WTC11 (cell line): ENCODE measurements around the gene GPR156.

ENCODE experiments used
- ATF6 ChIP-seq: sonication (generic); formaldehyde crosslinking; IDR thresholded peaks from 2 replicates; pipeline ENCODE4 v1.8.1; 2023; ENCODE audit warnings: mild to moderate bottlenecking, missing genetic modification reagents
- ESRRA ChIP-seq: sonication (generic); formaldehyde crosslinking; IDR thresholded peaks from 2 replicates; pipeline ENCODE4 v1.8.1; 2022; ENCODE audit warnings: mild to moderate bottlenecking, missing genetic modification reagents, borderline replicate concordance
- NR2C2 ChIP-seq: sonication (generic); formaldehyde crosslinking; IDR thresholded peaks from 2 replicates; pipeline ENCODE4 v1.8.0; 2022; ENCODE audit warnings: mild to moderate bottlenecking, missing genetic modification reagents
- RORB ChIP-seq: fragments of 250-450 bp; sonication (Bioruptor Pico); IDR thresholded peaks from 2 replicates; pipeline ENCODE4 v1.9.0; 2021; ENCODE audit warnings: mild to moderate bottlenecking
- SP1 ChIP-seq: sonication (generic); formaldehyde crosslinking; conservative IDR thresholded peaks from 2 replicates; pipeline ENCODE4 v1.8.1; 2022; ENCODE audit warnings: missing genetic modification reagents
- TP53 ChIP-seq: sonication (generic); formaldehyde crosslinking; IDR thresholded peaks from 2 replicates; pipeline ENCODE4 v1.8.1; 2023; ENCODE audit warnings: mild to moderate bottlenecking, missing genetic modification reagents
- ZNF121 ChIP-seq: sonication (generic); formaldehyde crosslinking; IDR thresholded peaks from 2 replicates; pipeline ENCODE4 v1.8.0; 2023; ENCODE audit warnings: missing genetic modification reagents
- ZNF396 ChIP-seq: fragments of 250-450 bp; sonication (Bioruptor Pico); IDR thresholded peaks from 2 replicates; pipeline ENCODE4 v1.8.0; 2021; ENCODE audit warnings: mild to moderate bottlenecking, moderate library complexity, borderline replicate concordance
- TF ChIP-seq, protein P1 (sequence below): fragments of 200-600 bp; IDR thresholded peaks from 2 replicates; pipeline ENCODE4 v1.8.0; 2022; ENCODE audit warnings: antibody characterized with exemption
- TF ChIP-seq, protein P2 (sequence below): sonication (generic); formaldehyde crosslinking; IDR thresholded peaks from 2 replicates; pipeline ENCODE4 v1.8.0; 2022; ENCODE audit warnings: mild to moderate bottlenecking, missing genetic modification reagents
- TF ChIP-seq, protein P3 (sequence below): sonication (generic); formaldehyde crosslinking; IDR thresholded peaks from 2 replicates; pipeline ENCODE4 v1.8.1; 2023; ENCODE audit warnings: mild to moderate bottlenecking, missing genetic modification reagents, moderate library complexity
- TF ChIP-seq, protein P4 (sequence below): sonication (generic); formaldehyde crosslinking; IDR thresholded peaks from 2 replicates; pipeline ENCODE4 v1.8.0; 2022; ENCODE audit warnings: missing genetic modification reagents

- TF ChIP-seq RORB (no peak), TP53 (CRISPR knock-in tag) (no peak), SP1 (CRISPR knock-in tag) (no peak), NR2C2 (no peak), ATF6 (CRISPR knock-in tag) (no peak), ZNF121 (CRISPR knock-in tag) (no peak), ZNF396 (CRISPR knock-in tag) (no peak), ESRRA (CRISPR knock-in tag) (no peak)
- TF ChIP-seq, protein P1, sequence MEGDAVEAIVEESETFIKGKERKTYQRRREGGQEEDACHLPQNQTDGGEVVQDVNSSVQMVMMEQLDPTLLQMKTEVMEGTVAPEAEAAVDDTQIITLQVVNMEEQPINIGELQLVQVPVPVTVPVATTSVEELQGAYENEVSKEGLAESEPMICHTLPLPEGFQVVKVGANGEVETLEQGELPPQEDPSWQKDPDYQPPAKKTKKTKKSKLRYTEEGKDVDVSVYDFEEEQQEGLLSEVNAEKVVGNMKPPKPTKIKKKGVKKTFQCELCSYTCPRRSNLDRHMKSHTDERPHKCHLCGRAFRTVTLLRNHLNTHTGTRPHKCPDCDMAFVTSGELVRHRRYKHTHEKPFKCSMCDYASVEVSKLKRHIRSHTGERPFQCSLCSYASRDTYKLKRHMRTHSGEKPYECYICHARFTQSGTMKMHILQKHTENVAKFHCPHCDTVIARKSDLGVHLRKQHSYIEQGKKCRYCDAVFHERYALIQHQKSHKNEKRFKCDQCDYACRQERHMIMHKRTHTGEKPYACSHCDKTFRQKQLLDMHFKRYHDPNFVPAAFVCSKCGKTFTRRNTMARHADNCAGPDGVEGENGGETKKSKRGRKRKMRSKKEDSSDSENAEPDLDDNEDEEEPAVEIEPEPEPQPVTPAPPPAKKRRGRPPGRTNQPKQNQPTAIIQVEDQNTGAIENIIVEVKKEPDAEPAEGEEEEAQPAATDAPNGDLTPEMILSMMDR = no peak
- TF ChIP-seq, protein P2, sequence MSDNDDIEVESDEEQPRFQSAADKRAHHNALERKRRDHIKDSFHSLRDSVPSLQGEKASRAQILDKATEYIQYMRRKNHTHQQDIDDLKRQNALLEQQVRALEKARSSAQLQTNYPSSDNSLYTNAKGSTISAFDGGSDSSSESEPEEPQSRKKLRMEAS = no peak
- TF ChIP-seq, protein P3, sequence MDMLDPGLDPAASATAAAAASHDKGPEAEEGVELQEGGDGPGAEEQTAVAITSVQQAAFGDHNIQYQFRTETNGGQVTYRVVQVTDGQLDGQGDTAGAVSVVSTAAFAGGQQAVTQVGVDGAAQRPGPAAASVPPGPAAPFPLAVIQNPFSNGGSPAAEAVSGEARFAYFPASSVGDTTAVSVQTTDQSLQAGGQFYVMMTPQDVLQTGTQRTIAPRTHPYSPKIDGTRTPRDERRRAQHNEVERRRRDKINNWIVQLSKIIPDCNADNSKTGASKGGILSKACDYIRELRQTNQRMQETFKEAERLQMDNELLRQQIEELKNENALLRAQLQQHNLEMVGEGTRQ = no peak
- TF ChIP-seq, protein P4, sequence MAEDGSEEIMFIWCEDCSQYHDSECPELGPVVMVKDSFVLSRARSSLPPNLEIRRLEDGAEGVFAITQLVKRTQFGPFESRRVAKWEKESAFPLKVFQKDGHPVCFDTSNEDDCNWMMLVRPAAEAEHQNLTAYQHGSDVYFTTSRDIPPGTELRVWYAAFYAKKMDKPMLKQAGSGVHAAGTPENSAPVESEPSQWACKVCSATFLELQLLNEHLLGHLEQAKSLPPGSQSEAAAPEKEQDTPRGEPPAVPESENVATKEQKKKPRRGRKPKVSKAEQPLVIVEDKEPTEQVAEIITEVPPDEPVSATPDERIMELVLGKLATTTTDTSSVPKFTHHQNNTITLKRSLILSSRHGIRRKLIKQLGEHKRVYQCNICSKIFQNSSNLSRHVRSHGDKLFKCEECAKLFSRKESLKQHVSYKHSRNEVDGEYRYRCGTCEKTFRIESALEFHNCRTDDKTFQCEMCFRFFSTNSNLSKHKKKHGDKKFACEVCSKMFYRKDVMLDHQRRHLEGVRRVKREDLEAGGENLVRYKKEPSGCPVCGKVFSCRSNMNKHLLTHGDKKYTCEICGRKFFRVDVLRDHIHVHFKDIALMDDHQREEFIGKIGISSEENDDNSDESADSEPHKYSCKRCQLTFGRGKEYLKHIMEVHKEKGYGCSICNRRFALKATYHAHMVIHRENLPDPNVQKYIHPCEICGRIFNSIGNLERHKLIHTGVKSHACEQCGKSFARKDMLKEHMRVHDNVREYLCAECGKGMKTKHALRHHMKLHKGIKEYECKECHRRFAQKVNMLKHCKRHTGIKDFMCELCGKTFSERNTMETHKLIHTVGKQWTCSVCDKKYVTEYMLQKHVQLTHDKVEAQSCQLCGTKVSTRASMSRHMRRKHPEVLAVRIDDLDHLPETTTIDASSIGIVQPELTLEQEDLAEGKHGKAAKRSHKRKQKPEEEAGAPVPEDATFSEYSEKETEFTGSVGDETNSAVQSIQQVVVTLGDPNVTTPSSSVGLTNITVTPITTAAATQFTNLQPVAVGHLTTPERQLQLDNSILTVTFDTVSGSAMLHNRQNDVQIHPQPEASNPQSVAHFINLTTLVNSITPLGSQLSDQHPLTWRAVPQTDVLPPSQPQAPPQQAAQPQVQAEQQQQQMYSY (CRISPR knock-in tag) = no peak
These were observed 142.8 kb downstream of the GPR156 start for GRCh38 chr3:120142236-120142635.
